Loucy (cell line): ENCODE data around the gene HLA-A.
A peak's percentile ranks its signal among the peaks of the same experiment; 100 is the strongest.

ENCODE experiments used
- CTCF ChIP-seq: fragments of 200-600 bp; sonication (generic); conservative IDR thresholded peaks from 2 replicates; pipeline ENCODE4 v1.5.1; 2014; ENCODE audit warnings: mild to moderate bottlenecking, antibody characterized with exemption, low read length
- EZH2phosphoT487 ChIP-seq: fragments of 200-600 bp; IDR thresholded peaks from 2 replicates; pipeline ENCODE4 v1.6.1; 2018; ENCODE audit warnings: antibody characterized with exemption, mild to moderate bottlenecking, moderate library complexity, borderline replicate concordance

- 0 out of 2 replicates have a peak, but pooled peaks have one; percentile 9 for TF ChIP-seq CTCF
- TF ChIP-seq EZH2phosphoT487, result no peak
Observed at GRCh38 chr6:29927275-29927569, 15.1 kb upstream of the HLA-A start.
